Measurements from ENCODE around the gene PFN3. TPM values are rescaled to one million over a fixed set of nuclear protein-coding genes. Genes with fewer than 3 reads are reported as not detected.

The PFN3 gene
- total and polyA plus RNA-seq, 2 of the 13 experiments (the other 11 are each of a cell fraction or from before 2014, with no cell fraction given), result not detected

DNA sequence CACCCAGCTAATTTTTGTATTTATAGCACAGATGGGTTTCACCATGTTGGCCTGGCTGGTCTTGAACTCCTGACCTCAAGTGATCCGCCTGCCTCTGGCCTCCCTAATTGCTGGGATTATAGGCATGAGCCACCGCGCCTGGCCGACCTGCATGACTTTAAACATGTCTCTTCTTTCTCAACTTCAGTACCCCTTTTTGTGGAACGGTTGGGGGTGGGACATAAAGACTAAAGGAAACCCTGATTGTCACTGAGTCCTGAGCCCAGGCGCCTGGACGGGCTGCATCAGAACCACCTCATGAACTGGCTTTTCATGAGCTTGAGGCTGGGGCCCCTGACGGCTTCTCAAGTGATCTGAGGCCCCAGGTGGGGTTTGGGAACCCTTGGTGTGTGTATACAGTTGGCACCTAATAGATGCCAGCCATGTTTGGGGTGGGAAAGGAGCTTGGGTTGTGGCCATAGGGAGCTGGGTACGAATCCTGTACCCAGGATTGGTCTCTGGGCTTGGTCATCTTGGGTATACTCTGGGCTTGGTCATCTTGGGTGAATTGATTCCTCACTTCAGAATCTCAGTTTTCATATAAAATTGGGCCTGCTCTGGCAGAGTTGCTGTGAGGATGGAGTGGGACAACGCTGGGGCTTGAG is 28.2 kb upstream of the PFN3 start:
- ChIA-PET CTCF (ENCODE audit: low intra/inter-chr PET ratio, low total read pairs) (no interaction called here), POLR2A (interaction anchor here (0.7 to 1.3 kb wide), 3 partner anchors 14 to 119 kb away, joined by 3 to 4 read pairs (median 4); no protein-coding TSS in a partner anchor)
- H3K36me3 ChIP-seq (replicated peaks in 1 of 2; ENCODE audit: control insufficient read depth in 1 of 2, insufficient read depth in 2 of 2, low read length in 2 of 2), result peaks cover 9 to 17% of the 10 kb centered on the region in 2 experiments; a peak in 3 of 5 replicates
- no peaks in the 10 kb centered on the region for H4K20me1 ChIP-seq (ENCODE audit: insufficient read depth, low read length)
- peaks cover 0 to 9% of the 10 kb centered on the region in 2 experiments; a peak in 1 of 5 replicates for H3K27me3 ChIP-seq (ENCODE audit: control insufficient read depth in 1 of 2, insufficient read depth in 2 of 2, low read length in 2 of 2)
- no peak overlapping the region for H3K27ac ChIP-seq (ENCODE audit: extremely low read length, insufficient read depth, low read length)
- H3K9me3 ChIP-seq (ENCODE audit: low read length), result no peaks in the 10 kb centered on the region
- ATAC-seq (no peak), DNase-seq (ENCODE audit: low spot score) (no peak), FAIRE-seq (no peak)
- peak overlapping the region; percentile 95; the same call in 1 of the 2 replicates for H3K4me2 ChIP-seq (ENCODE audit: low read depth, low read length)
- H3K4me1 ChIP-seq (ENCODE audit: insufficient read depth, low read length), result peaks cover 43% of the 10 kb centered on the region
- no peak overlapping the region for H2AFZ ChIP-seq (ENCODE audit: low read length)
- intact Hi-C loops (cut with micrococcal nuclease; ENCODE audit: unreplicated experiment) (no loop called here), in situ Hi-C loops (cut with HindIII; ENCODE audit: extremely low pct_ligation_motif_present, low pct_unique_long_range_greater_than_20kb) (no loop called here)
- no TSS peak for BruUV-seq (replicated peaks)
- peak; percentile 16 for TF ChIP-seq POLR2G (IDR thresholded peaks at IDR 0.05; ENCODE audit: low read depth, low read length)
- no peak for TF ChIP-seq ZNF256 (CRISPR knock-in tag; conservative IDR thresholded peaks at IDR 0.05)
- no peak for TF ChIP-seq SAFB2 (CRISPR knock-in tag; IDR thresholded peaks at IDR 0.05; ENCODE audit: borderline replicate concordance, low read depth)
- 0 out of 2 replicates have a peak, but pooled peaks have one; percentile 21 for TF ChIP-seq ZNF75D (CRISPR knock-in tag; IDR thresholded peaks at IDR 0.05; ENCODE audit: borderline replicate concordance)
- TF ChIP-seq ZNF839 (CRISPR knock-in tag; IDR thresholded peaks at IDR 0.05; ENCODE audit: borderline replicate concordance), result no peak
- peaks cover 14% of the 10 kb centered on the region for H3K79me2 ChIP-seq (ENCODE audit: insufficient read depth, low read length)
- H3K9ac ChIP-seq (ENCODE audit: insufficient read depth, low read depth, low read length), result no peak overlapping the region
- no peak overlapping the region for H3K4me3 ChIP-seq (replicated peaks in 1 of 3; ENCODE audit: insufficient read depth in 1 of 3, low read depth in 2 of 3, low read length in 3 of 3)
- 94% methylated on average over 8 of the region's 10 CpGs for WGBS (ENCODE audit: low lambda C conversion rate)

DNA sequence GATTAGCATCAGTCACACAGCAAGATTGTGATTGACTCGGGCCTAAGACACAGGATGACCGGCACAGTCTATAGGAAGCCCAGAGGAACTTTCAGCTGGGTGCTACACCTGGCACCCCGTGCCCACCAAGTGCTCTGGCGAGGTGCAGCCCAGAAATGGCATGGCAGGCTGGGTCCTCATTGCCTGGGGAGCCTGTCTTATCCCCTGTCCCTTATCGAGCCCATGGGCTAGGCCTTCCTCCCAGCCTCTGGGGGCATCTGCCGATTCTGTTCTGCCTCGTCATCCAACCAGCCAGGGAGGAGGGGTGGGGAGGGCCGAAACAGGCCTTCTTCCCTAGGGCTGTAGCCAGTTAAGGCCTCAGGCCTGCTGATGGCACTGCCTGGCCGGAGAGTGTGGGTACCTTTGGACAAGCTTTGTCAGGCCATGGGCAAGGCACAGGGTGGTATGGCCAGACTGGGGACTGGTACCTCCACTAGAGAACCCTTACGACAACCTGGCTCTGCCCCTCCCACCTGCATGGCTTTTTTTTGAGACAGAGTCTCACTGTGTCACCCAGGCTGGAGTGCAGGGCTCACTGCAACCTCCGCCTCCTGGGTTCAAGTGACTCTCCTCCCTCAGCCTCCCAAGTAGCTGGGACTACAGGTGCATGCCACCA is 27.6 kb upstream of the PFN3 start:
- peak overlapping the region; percentile 96; the same call in 1 of the 2 replicates for H3K9ac ChIP-seq (ENCODE audit: insufficient read depth, low read depth, low read length)
- WGBS (ENCODE audit: low lambda C conversion rate), result 97% methylated on average over 4 of the region's 11 CpGs
- H3K36me3 ChIP-seq (replicated peaks in 1 of 2; ENCODE audit: control insufficient read depth in 1 of 2, insufficient read depth in 2 of 2, low read length in 2 of 2), result peaks cover 6 to 14% of the 10 kb centered on the region in 2 experiments; a peak in 3 of 5 replicates
- H3K27ac ChIP-seq (ENCODE audit: extremely low read length, insufficient read depth, low read length), result no peak overlapping the region
- H3K4me3 ChIP-seq (replicated peaks in 1 of 3; ENCODE audit: insufficient read depth in 1 of 3, low read depth in 2 of 3, low read length in 3 of 3), result peak overlapping the region; percentile 69 to 87 (median 76); a peak in 4 of 6 replicates
- peaks cover 14% of the 10 kb centered on the region for H3K79me2 ChIP-seq (ENCODE audit: insufficient read depth, low read length)
- ChIA-PET POLR2A (interaction anchor here (1.1 to 2.4 kb wide), 5 partner anchors 16 to 45 kb away, joined by 3 to 19 read pairs (median 4); no protein-coding TSS in a partner anchor), CTCF (ENCODE audit: low intra/inter-chr PET ratio, low total read pairs) (no interaction called here)
- peaks cover 43% of the 10 kb centered on the region for H3K4me1 ChIP-seq (ENCODE audit: insufficient read depth, low read length)
- DNase-seq (ENCODE audit: low spot score) (no peak), FAIRE-seq (no peak), ATAC-seq (no peak)
- H4K20me1 ChIP-seq (ENCODE audit: insufficient read depth, low read length), result no peaks in the 10 kb centered on the region
- peak overlapping the region; percentile 95 for H3K4me2 ChIP-seq (ENCODE audit: low read depth, low read length)
- no peak overlapping the region for H2AFZ ChIP-seq (ENCODE audit: low read length)
- intact Hi-C loops (cut with micrococcal nuclease; ENCODE audit: unreplicated experiment), result no loop called here
- H3K27me3 ChIP-seq (ENCODE audit: control insufficient read depth in 1 of 2, insufficient read depth in 2 of 2, low read length in 2 of 2), result peaks cover 0 to 9% of the 10 kb centered on the region in 2 experiments; a peak in 1 of 5 replicates
- H3K9me3 ChIP-seq (ENCODE audit: low read length), result no peaks in the 10 kb centered on the region
- in situ Hi-C loops (cut with HindIII; ENCODE audit: extremely low pct_ligation_motif_present, low pct_unique_long_range_greater_than_20kb), result no loop called here
- no TSS peak for BruUV-seq (replicated peaks)
- TF ChIP-seq, protein P1, sequence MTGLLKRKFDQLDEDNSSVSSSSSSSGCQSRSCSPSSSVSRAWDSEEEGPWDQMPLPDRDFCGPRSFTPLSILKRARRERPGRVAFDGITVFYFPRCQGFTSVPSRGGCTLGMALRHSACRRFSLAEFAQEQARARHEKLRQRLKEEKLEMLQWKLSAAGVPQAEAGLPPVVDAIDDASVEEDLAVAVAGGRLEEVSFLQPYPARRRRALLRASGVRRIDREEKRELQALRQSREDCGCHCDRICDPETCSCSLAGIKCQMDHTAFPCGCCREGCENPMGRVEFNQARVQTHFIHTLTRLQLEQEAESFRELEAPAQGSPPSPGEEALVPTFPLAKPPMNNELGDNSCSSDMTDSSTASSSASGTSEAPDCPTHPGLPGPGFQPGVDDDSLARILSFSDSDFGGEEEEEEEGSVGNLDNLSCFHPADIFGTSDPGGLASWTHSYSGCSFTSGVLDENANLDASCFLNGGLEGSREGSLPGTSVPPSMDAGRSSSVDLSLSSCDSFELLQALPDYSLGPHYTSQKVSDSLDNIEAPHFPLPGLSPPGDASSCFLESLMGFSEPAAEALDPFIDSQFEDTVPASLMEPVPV (CRISPR knock-in tag; IDR thresholded peaks at IDR 0.05), result peak; percentile 39; the same call in 1 of the 2 replicates
- TF ChIP-seq, protein P2, sequence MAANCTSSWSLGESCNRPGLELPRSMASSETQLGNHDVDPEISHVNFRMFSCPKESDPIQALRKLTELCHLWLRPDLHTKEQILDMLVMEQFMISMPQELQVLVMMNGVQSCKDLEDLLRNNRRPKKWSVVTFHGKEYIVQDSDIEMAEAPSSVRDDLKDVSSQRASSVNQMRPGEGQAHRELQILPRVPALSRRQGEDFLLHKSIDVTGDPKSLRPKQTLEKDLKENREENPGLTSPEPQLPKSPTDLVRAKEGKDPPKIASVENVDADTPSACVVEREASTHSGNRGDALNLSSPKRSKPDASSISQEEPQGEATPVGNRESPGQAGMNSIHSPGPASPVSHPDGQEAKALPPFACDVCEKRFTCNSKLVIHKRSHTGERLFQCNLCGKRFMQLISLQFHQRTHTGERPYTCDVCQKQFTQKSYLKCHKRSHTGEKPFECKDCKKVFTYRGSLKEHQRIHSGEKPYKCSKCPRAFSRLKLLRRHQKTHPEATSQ (CRISPR knock-in tag; IDR thresholded peaks at IDR 0.05; ENCODE audit: borderline replicate concordance), result no peak
- TF ChIP-seq IKZF4 (CRISPR knock-in tag; IDR thresholded peaks at IDR 0.05; ENCODE audit: borderline replicate concordance, low read depth, not compliant biosample characterization), result no peak
- TF ChIP-seq AGO2 (optimal IDR thresholded peaks at IDR 0.05; ENCODE audit: low read depth, low read length), result peak; percentile 80
- no peak for TF ChIP-seq ZNF777 (CRISPR knock-in tag; IDR thresholded peaks at IDR 0.05)
- peak; percentile 38; the same call in 1 of the 2 replicates for TF ChIP-seq ZNF839 (CRISPR knock-in tag; IDR thresholded peaks at IDR 0.05; ENCODE audit: borderline replicate concordance)
- TF ChIP-seq, protein P3, sequence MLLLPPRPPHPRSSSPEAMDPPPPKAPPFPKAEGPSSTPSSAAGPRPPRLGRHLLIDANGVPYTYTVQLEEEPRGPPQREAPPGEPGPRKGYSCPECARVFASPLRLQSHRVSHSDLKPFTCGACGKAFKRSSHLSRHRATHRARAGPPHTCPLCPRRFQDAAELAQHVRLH (CRISPR knock-in tag; IDR thresholded peaks at IDR 0.05; ENCODE audit: borderline replicate concordance, low read depth), result no peak
- TF ChIP-seq TP53 (CRISPR knock-in tag; conservative IDR thresholded peaks at IDR 0.05), result no peak

All from HepG2 (cell line).